Kidney capillary endothelial cell (primary cell): ENCODE results near the gene SEMA3D.

Experiments used
- DNase-seq: peaks from one replicate; pipeline ENCODE4 v3.0.0-alpha.2; 2018; ENCODE audit warnings: low spot score

SEMA3D gene

GRCh38 chr7:85125651-85126131, 61.2 kb downstream of the SEMA3D start:
- DNase-seq = no peak

- no peak for DNase-seq
Observed at GRCh38 chr7:85125176-85125575, 61.7 kb downstream of the SEMA3D start.

- no peak for DNase-seq
Observed at GRCh38 chr7:85119934-85120333, 66.9 kb downstream of the SEMA3D start.

GRCh38 chr7:85115862-85116261, 71.0 kb downstream of the SEMA3D start:
- DNase-seq = no peak

- no peak for DNase-seq
Observed at GRCh38 chr7:85115006-85115405, 71.8 kb downstream of the SEMA3D start.

DNA sequence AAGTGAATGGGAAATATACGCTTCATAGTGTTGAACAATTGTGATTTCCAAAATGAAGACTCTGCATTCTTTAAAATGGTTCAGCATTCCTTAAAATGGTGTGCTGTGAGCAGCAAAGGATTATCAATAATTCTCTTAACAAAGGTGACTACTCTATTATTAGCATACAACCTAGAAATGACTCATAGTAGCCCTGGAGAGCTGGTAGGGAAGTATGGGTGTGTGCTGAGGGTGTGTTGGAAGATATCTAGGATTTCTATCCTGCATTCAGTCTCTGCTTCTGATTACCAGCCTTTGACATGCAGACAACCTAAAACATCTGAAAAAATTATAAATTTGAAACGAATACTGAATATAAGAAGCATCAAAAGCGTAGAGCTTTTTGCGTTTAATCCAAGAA, 72.5 kb downstream of the SEMA3D start:
- DNase-seq = no peak

GRCh38 chr7:85111761-85112160, 75.1 kb downstream of the SEMA3D start:
- no peak for DNase-seq

DNA sequence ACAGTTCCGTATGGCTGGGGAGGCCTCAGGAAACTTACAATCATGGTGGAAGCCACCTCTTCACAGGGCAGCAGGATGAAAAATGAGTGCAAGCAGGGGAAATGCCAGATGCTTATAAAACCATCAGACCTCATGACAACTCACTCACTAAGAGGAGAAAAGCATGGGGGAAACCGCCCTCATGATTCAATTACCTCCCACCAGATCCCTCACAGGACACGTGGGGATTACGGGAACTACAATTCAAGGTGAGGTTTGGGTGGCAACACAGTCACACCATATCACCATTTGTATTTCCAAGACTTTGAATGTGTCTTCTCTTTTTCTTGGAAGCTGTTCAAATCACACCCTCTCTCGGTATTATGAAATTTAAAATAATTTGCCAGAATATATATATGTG, 80.1 kb downstream of the SEMA3D start:
- no peak for DNase-seq

- DNase-seq = peak; percentile 11
Observed at GRCh38 chr7:85104432-85105205, 82.2 kb downstream of the SEMA3D start.

- DNase-seq = no peak
Observed at GRCh38 chr7:85103962-85104361, 82.9 kb downstream of the SEMA3D start.

- no peak for DNase-seq
Observed at GRCh38 chr7:85103357-85103756, 83.5 kb downstream of the SEMA3D start.

- no peak for DNase-seq
Observed at GRCh38 chr7:85102813-85103350, 84.0 kb downstream of the SEMA3D start.

DNA sequence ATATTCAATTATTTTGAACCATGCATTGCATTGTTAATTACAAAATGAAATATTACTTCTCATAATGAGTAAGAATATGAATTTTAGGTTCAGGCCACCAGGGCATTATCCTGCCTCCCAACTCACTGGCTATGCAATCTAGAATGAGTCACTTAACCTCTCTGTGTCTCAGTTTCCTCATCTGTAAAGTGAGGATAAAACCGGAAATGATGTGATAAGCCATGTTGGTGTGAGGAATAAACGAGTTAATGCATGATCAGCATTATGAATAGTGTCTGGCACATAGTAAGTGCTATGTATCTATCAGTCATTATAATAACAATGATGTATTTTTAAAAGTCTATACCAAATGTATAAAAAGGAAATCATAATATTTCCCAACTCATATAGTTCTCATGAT, 85.5 kb downstream of the SEMA3D start:
- no peak for DNase-seq

DNA sequence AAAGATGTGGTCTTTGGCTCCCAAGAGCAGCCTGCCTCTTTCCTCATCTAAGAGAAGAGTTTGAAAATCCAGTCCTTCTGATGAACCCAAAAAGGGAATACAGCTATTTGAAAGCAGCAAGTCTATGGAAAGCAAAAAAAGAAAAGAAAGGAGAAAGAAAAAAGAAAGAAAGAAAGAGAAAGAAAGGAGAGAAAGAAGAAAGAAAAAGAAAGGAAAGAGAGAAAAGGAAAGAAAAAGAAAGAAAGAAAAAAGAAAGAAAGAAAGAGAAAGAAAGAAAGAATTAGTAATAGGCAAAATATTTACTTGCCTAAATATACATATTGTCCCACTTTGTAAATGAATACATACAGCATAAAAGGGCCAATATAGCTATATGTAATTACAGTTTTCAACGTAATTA, 89.0 kb downstream of the SEMA3D start:
- DNase-seq = no peak

DNA sequence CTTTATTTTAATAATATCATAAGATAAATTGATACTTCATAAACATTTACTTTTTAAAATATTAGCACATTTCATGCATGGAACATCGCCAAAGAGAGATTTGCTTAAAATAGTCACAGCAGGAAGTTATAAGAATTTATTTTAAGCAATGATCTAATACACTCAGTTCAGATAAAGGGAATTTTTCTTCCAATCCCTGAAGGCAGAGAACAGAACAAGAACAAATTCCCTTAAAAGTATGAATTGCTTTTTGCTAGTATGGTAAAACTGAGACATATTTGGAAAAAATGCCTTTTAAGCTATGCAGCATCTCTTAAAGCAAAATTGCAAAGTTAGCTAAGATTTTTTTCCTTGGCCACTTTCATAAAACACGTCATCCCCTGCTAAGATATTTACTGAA, 91.0 kb downstream of the SEMA3D start:
- no peak for DNase-seq

DNA sequence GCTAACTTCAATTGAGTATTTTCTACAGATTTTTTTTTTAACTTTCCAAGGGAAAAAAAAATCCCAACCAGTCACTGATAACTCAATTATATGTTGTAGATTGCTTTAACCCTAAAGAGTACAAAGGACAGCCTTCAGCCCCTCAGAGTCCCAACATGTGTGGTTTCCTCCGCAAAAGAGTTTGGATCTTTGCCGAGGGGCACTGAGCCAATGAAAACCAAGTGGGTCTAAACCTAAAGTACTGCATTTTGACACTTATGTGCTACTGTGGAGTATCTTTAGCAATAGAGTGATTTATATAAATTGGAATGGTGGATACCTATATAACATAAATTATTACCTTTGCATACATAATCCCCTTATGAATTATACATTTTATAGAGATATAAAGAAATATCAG, 91.5 kb downstream of the SEMA3D start:
- DNase-seq = no peak

- DNase-seq = no peak
Observed at GRCh38 chr7:85094046-85094725, 92.7 kb downstream of the SEMA3D start.

- DNase-seq = no peak
Observed at GRCh38 chr7:85091565-85091928, 95.3 kb downstream of the SEMA3D start.

DNA sequence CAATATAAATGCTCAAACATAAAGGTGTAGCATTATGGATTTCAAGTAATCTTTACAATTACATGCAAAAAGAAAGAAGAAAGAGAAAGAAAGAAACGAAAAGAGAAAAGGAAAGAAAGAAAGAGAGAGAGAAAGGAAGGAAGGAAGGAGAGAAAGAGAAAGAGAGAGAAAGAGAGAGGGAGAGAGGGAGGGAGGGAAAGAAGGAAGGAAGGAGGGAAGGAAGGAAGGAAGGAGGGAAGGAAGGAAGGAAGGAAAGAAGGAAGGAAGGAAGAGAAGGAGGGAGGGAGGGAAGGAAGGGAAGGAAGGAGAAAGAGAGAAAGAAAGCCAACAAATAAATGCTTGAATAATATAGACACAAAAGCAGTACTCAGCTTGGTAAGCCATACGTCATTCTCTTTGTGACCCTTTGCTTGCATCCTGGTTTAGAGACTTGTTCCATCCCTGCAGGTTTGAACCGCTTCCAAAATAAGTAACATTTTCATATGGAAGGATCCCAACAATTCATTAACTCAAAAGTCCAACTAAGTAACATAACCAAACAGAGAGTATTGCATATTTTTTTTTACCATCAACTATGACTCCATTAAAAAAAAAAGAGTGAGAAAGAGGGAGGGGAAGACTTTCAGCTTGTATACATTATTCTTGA, 95.8 kb downstream of the SEMA3D start:
- DNase-seq = no peak

GRCh38 chr7:85090143-85090542, 96.7 kb downstream of the SEMA3D start:
- no peak for DNase-seq

DNA sequence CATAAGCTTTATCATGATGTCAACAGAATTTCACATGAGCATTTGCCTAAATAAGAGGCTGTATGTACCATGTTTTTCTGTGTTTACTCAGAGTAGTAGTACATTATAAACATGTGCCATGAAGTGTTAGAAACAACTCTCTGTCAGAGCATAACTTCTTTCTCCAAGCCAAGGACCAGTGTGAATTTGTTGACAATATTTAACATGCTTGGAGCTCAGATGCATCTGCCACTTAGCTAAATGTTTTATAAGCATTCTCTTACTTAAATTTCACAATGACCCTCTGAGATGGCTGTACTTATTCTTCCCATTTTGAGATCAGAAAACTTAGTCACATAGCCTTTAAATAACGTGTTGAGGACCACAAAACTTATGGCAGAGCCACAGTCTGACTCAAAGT, 105.0 kb downstream of the SEMA3D start:
- no peak for DNase-seq

DNA sequence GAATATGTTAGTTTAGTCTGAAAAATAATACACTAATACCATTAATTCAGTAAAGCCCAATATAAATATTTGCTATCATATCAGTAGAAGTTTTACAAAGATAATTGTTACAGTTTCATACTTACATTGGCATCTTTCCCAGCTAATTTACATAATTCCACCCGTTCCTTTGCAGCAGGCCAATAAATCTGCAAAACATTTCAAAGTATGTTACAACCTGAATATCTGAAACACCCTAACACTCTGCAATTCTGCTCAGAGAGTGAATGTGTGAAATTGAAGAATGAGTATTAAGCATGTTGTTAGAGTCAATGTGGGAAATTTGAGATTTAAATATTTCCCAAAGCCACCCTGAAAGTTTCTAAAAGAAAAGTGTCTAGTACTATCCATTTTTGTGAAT, 105.5 kb downstream of the SEMA3D start:
- DNase-seq = no peak

DNA sequence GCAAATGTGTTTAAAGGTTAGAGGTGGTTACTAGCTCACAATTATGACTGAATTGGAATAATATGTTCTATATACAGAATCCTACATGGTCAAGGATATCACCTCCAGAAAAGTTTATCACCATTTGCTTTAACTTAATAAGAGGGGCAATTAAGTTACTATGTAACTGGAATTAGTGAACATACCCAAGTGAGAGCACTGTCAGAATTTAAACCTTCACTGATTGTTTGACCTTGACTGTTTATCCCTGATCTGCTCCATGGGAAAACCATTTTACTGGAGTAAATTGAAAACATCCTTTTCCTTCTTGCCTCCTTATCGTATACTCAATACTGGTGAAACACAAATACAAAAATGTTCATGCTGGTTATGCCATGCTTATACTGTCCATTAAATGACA, 107.4 kb downstream of the SEMA3D start:
- DNase-seq = no peak
